ENCODE measurements around the gene RPIA. TPM values are rescaled to one million over a fixed set of nuclear protein-coding genes. Genes with fewer than 3 reads are reported as not detected.
"Not testable (repeated sequence)": the region's sequence is repeated elsewhere in the genome, so short reads cannot be mapped to it uniquely, and the experiment has no call there.

The RPIA gene
- total RNA-seq, 1 donor from 2014 or later, result 24.4 TPM

- DNase-seq (ENCODE audit: low spot score), result no peak
Measured at GRCh38 chr2:88735133-88735532, 43.7 kb downstream of the RPIA start.

- DNase-seq (ENCODE audit: low spot score), result peak; percentile 16
Measured at GRCh38 chr2:88735853-88736252, 44.4 kb downstream of the RPIA start.

- DNase-seq (ENCODE audit: low spot score), result no peak
Measured at GRCh38 chr2:88736437-88736836, 45.0 kb downstream of the RPIA start.

- DNase-seq (ENCODE audit: low spot score), result no peak
Measured at GRCh38 chr2:88737385-88737784, 45.9 kb downstream of the RPIA start.

GRCh38 chr2:88738271-88738670, 46.8 kb downstream of the RPIA start:
- no peak for DNase-seq (ENCODE audit: low spot score)

- DNase-seq (ENCODE audit: low spot score), result peak; percentile 74
Measured at GRCh38 chr2:88739985-88740600, 48.6 kb downstream of the RPIA start.

- no peak for DNase-seq (ENCODE audit: low spot score)
Measured at GRCh38 chr2:88746929-88747490, 55.5 kb downstream of the RPIA start.

GRCh38 chr2:88747990-88748389, 56.5 kb downstream of the RPIA start:
- no peak for DNase-seq (ENCODE audit: low spot score)

- DNase-seq (ENCODE audit: low spot score), result no peak
Measured at GRCh38 chr2:88751768-88752167, 60.3 kb downstream of the RPIA start.

- no peak for DNase-seq (ENCODE audit: low spot score)
Measured at GRCh38 chr2:88753833-88754584, 62.5 kb downstream of the RPIA start.

- no peak for DNase-seq (ENCODE audit: low spot score)
Measured at GRCh38 chr2:88754585-88755320, 63.3 kb downstream of the RPIA start.

- no peak for DNase-seq (ENCODE audit: low spot score)
Measured at GRCh38 chr2:88755836-88756235, 64.4 kb downstream of the RPIA start.

- DNase-seq (ENCODE audit: low spot score), result no peak
Measured at GRCh38 chr2:88757025-88757424, 65.6 kb downstream of the RPIA start.

GRCh38 chr2:88758702-88759101, 67.2 kb downstream of the RPIA start:
- not testable (repeated sequence) for DNase-seq (ENCODE audit: low spot score)

GRCh38 chr2:88760819-88761598, 69.5 kb downstream of the RPIA start:
- no peak for DNase-seq (ENCODE audit: low spot score)

- DNase-seq (ENCODE audit: low spot score), result no peak
Measured at GRCh38 chr2:88764141-88764849, 72.8 kb downstream of the RPIA start.

GRCh38 chr2:88764850-88765153, 73.3 kb downstream of the RPIA start:
- DNase-seq (ENCODE audit: low spot score), result no peak

GRCh38 chr2:88765154-88765888, 73.8 kb downstream of the RPIA start:
- DNase-seq (ENCODE audit: low spot score), result no peak

GRCh38 chr2:88765889-88766481, 74.5 kb downstream of the RPIA start:
- not testable (repeated sequence) for DNase-seq (ENCODE audit: low spot score)

- DNase-seq (ENCODE audit: low spot score), result no peak
Measured at GRCh38 chr2:88770016-88770415, 78.5 kb downstream of the RPIA start.
